ENCODE measurements around the gene PRKX.
"Not testable (repeated sequence)": the region's sequence is repeated elsewhere in the genome, so short reads cannot be mapped to it uniquely, and the experiment has no call there.

PRKX gene

DNA sequence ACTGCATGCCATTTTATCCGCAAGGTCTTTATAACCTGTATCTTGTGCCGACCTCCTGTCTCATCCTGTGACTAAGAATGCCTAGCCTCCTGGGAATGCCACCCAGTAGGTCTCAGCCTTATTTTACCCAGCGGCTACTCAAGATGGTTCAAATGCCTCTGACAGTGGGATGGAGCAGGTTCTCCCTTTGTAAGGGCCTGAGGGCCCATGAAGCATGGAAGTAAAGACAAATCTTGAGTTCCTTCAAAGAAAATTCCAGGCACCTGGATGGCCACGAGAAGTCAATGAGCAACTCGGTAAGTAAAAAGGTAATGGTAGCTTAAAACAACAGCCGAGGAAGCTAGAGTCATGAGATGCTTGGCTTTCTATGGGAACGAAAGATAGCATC, 19.6 kb upstream of the PRKX start:
- no peak overlapping the region for H3K27ac ChIP-seq (ENCODE audit: low read depth, low read length)
- H3K9ac ChIP-seq (ENCODE audit: low read length in 5 of 5): no peak overlapping the region

GRCh38 chrX:3732326-3733042, 19.0 kb upstream of the PRKX start:
- H3K27ac ChIP-seq (ENCODE audit: low read depth, low read length); H3K9ac ChIP-seq (ENCODE audit: low read length in 5 of 5); H3K4me1 ChIP-seq (ENCODE audit: control insufficient read depth in 5 of 5, insufficient read depth in 5 of 5, low read length in 5 of 5); H3K27me3 ChIP-seq (ENCODE audit: control insufficient read depth in 5 of 5, insufficient read depth in 4 of 5, low read length in 5 of 5); H3K36me3 ChIP-seq (ENCODE audit: control insufficient read depth in 5 of 5, insufficient read depth in 5 of 5, low read length in 5 of 5); H3K4me3 ChIP-seq (ENCODE audit: low read depth in 1 of 5, low read length in 5 of 5); H3K9me3 ChIP-seq (ENCODE audit: control insufficient read depth in 5 of 5, low read length in 5 of 5): not testable (repeated sequence)

More for the DNA sequence above, 19.6 kb upstream of the PRKX start:
- no peaks in the 10 kb centered on the region for H3K36me3 ChIP-seq (ENCODE audit: control insufficient read depth in 5 of 5, insufficient read depth in 5 of 5, low read length in 5 of 5)
- no peaks in the 10 kb centered on the region for H3K9me3 ChIP-seq (ENCODE audit: control insufficient read depth in 5 of 5, low read length in 5 of 5)
- H3K4me1 ChIP-seq (ENCODE audit: control insufficient read depth in 5 of 5, insufficient read depth in 5 of 5, low read length in 5 of 5): no peaks in the 10 kb centered on the region
- H3K4me3 ChIP-seq (ENCODE audit: low read depth in 1 of 5, low read length in 5 of 5): no peak overlapping the region
- H3K27me3 ChIP-seq (ENCODE audit: control insufficient read depth in 5 of 5, insufficient read depth in 4 of 5, low read length in 5 of 5): peaks cover 0 to 10% (median 0%) of the 10 kb centered on the region in 5 donors

GRCh38 chrX:3728454-3728853, 15.0 kb upstream of the PRKX start:
- H3K9me3 ChIP-seq (ENCODE audit: control insufficient read depth in 5 of 5, low read length in 5 of 5): no peaks in the 10 kb centered on the region
- no peaks in the 10 kb centered on the region for H3K4me1 ChIP-seq (ENCODE audit: control insufficient read depth in 5 of 5, insufficient read depth in 5 of 5, low read length in 5 of 5)
- no peak overlapping the region for H3K27ac ChIP-seq (ENCODE audit: low read depth, low read length)
- H3K9ac ChIP-seq (ENCODE audit: low read length in 5 of 5): no peak overlapping the region
- no peaks in the 10 kb centered on the region for H3K36me3 ChIP-seq (ENCODE audit: control insufficient read depth in 5 of 5, insufficient read depth in 5 of 5, low read length in 5 of 5)
- peaks cover 0 to 2% (median 0%) of the 10 kb centered on the region in 5 donors for H3K27me3 ChIP-seq (ENCODE audit: control insufficient read depth in 5 of 5, insufficient read depth in 4 of 5, low read length in 5 of 5)
- H3K4me3 ChIP-seq (ENCODE audit: low read depth in 1 of 5, low read length in 5 of 5): no peak overlapping the region

- not testable (repeated sequence) for H3K27me3 ChIP-seq (ENCODE audit: control insufficient read depth in 5 of 5, insufficient read depth in 4 of 5, low read length in 5 of 5); H3K36me3 ChIP-seq (ENCODE audit: control insufficient read depth in 5 of 5, insufficient read depth in 5 of 5, low read length in 5 of 5); H3K4me3 ChIP-seq (ENCODE audit: low read depth in 1 of 5, low read length in 5 of 5); H3K9me3 ChIP-seq (ENCODE audit: control insufficient read depth in 5 of 5, low read length in 5 of 5); H3K9ac ChIP-seq (ENCODE audit: low read length in 5 of 5); H3K4me1 ChIP-seq (ENCODE audit: control insufficient read depth in 5 of 5, insufficient read depth in 5 of 5, low read length in 5 of 5); H3K27ac ChIP-seq (ENCODE audit: low read depth, low read length)
Measured at GRCh38 chrX:3723460-3723859, 10.0 kb upstream of the PRKX start.

GRCh38 chrX:3717742-3718420, 4.4 kb upstream of the PRKX start:
- Histone ChIP-seq H3K4me1 (ENCODE audit: control insufficient read depth in 5 of 5, insufficient read depth in 5 of 5, low read length in 5 of 5) (peaks cover 0 to 9% (median 4%) of the 10 kb centered on the region in 5 donors), H3K9ac (ENCODE audit: low read length in 5 of 5) (no peak overlapping the region), H3K27ac (ENCODE audit: low read depth, low read length) (no peak overlapping the region), H3K36me3 (ENCODE audit: control insufficient read depth in 5 of 5, insufficient read depth in 5 of 5, low read length in 5 of 5) (no peaks in the 10 kb centered on the region), H3K9me3 (ENCODE audit: control insufficient read depth in 5 of 5, low read length in 5 of 5) (no peaks in the 10 kb centered on the region), H3K27me3 (ENCODE audit: control insufficient read depth in 5 of 5, insufficient read depth in 4 of 5, low read length in 5 of 5) (no peaks in the 10 kb centered on the region), H3K4me3 (ENCODE audit: low read depth in 1 of 5, low read length in 5 of 5) (no peak overlapping the region)

DNA sequence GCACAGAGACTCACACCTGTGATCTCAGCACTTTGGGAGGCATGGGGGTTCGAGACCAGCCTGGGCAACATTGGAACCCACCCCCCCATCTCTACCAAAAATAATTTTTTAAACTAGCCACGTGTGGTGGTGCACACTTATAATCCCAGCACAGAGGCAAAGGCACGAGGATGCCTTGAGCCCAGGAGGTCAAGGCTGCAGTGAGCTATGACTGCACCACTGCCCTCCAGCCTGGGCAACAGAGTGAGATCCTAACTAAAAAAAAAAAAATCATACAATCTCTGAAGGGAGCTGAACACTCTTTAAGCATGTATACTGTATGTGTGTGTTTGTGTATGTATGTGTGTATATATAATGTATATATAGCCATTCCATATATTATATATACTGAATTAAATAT, 2.5 kb upstream of the PRKX start:
- no peak overlapping the region for H3K9ac ChIP-seq (ENCODE audit: low read length in 5 of 5)
- no peaks in the 10 kb centered on the region for H3K36me3 ChIP-seq (ENCODE audit: control insufficient read depth in 5 of 5, insufficient read depth in 5 of 5, low read length in 5 of 5)
- peaks cover 0 to 6% (median 0%) of the 10 kb centered on the region in 5 donors for H3K27me3 ChIP-seq (ENCODE audit: control insufficient read depth in 5 of 5, insufficient read depth in 4 of 5, low read length in 5 of 5)

GRCh38 chrX:3714706-3715479, 1.4 kb upstream of the PRKX start:
- not testable (repeated sequence) for H3K9me3 ChIP-seq (ENCODE audit: control insufficient read depth in 5 of 5, low read length in 5 of 5); H3K27ac ChIP-seq (ENCODE audit: low read depth, low read length); H3K27me3 ChIP-seq (ENCODE audit: control insufficient read depth in 5 of 5, insufficient read depth in 4 of 5, low read length in 5 of 5); H3K36me3 ChIP-seq (ENCODE audit: control insufficient read depth in 5 of 5, insufficient read depth in 5 of 5, low read length in 5 of 5); H3K9ac ChIP-seq (ENCODE audit: low read length in 5 of 5); H3K4me3 ChIP-seq (ENCODE audit: low read depth in 1 of 5, low read length in 5 of 5)
- peaks cover 0 to 25% (median 20%) of the 10 kb centered on the region in 5 donors for H3K4me1 ChIP-seq (ENCODE audit: control insufficient read depth in 5 of 5, insufficient read depth in 5 of 5, low read length in 5 of 5)

More for the DNA sequence above, 2.5 kb upstream of the PRKX start:
- Histone ChIP-seq H3K4me1 (ENCODE audit: control insufficient read depth in 5 of 5, insufficient read depth in 5 of 5, low read length in 5 of 5) (peaks cover 0 to 25% (median 19%) of the 10 kb centered on the region in 5 donors), H3K4me3 (ENCODE audit: low read depth in 1 of 5, low read length in 5 of 5) (no peak overlapping the region), H3K27ac (ENCODE audit: low read depth, low read length) (no peak overlapping the region), H3K9me3 (ENCODE audit: control insufficient read depth in 5 of 5, low read length in 5 of 5) (no peaks in the 10 kb centered on the region)

DNA sequence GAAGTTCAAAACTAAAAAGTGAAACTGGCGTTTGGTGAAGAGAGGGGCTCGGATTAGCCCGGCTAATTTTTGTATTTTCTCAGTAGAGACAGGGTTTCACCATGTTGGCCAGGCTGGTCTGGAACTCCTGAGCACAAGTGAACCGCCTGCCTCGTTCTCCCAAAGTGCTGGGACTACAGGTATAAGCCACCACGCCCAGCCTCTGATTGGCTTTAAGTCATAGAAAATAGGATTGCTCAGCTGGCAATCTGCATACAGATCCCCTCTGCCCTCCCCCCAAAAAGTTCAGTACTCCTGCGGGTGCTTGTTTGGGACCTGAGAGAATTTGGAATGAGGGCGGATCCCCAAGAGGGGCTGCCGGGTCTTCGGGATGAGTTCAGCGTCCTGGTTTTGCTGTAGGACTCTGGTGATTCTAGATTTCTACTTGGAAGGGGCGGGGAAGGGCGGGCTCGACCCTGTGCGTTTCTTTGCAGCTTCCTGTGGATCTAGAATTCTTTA, 537 bp upstream of the PRKX start:
- Histone ChIP-seq H3K9ac (ENCODE audit: low read length in 5 of 5) (peak overlapping the region in 3 of 5 donors; percentile 56 to 62 (median 62)), H3K9me3 (ENCODE audit: control insufficient read depth in 5 of 5, low read length in 5 of 5) (no peaks in the 10 kb centered on the region), H3K4me3 (ENCODE audit: low read depth in 1 of 5, low read length in 5 of 5) (peak overlapping the region; percentile 63 to 72 (median 70)), H3K27ac (ENCODE audit: low read depth, low read length) (no peak overlapping the region), H3K27me3 (ENCODE audit: control insufficient read depth in 5 of 5, insufficient read depth in 4 of 5, low read length in 5 of 5) (peaks cover 0 to 6% (median 0%) of the 10 kb centered on the region in 5 donors), H3K36me3 (ENCODE audit: control insufficient read depth in 5 of 5, insufficient read depth in 5 of 5, low read length in 5 of 5) (no peaks in the 10 kb centered on the region), H3K4me1 (ENCODE audit: control insufficient read depth in 5 of 5, insufficient read depth in 5 of 5, low read length in 5 of 5) (peaks cover 0 to 25% (median 20%) of the 10 kb centered on the region in 5 donors)

DNA sequence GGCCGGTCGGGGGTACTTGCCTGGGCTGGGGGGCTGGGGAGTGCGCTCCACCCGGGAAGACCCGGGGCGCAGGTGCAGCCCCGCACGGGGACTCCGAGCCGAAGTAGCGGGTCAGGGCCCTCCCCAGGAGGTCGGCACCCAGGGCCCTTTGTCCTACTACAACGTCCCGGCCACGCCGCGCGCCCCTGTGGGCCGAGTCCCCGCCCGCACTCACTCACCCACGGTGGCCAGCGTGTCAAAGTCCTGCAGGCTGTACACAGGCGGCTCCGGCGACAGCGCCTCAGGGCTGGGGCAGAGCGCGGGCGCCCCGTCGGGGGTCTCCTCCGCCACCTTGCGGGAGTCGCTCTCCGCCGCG, 602 bp downstream of the PRKX start:
- Histone ChIP-seq H3K27me3 (ENCODE audit: control insufficient read depth in 5 of 5, insufficient read depth in 4 of 5, low read length in 5 of 5) (peaks cover 0 to 6% (median 0%) of the 10 kb centered on the region in 5 donors), H3K27ac (ENCODE audit: low read depth, low read length) (no peak overlapping the region), H3K9ac (ENCODE audit: low read length in 5 of 5) (peak overlapping the region in 3 of 5 donors; percentile 10 to 68 (median 66)), H3K36me3 (ENCODE audit: control insufficient read depth in 5 of 5, insufficient read depth in 5 of 5, low read length in 5 of 5) (no peaks in the 10 kb centered on the region), H3K4me1 (ENCODE audit: control insufficient read depth in 5 of 5, insufficient read depth in 5 of 5, low read length in 5 of 5) (peaks cover 0 to 25% (median 20%) of the 10 kb centered on the region in 5 donors), H3K9me3 (ENCODE audit: control insufficient read depth in 5 of 5, low read length in 5 of 5) (no peaks in the 10 kb centered on the region), H3K4me3 (ENCODE audit: low read depth in 1 of 5, low read length in 5 of 5) (peak overlapping the region in 4 of 5 donors; percentile 65 to 72 (median 67))
